DMS 273 treated with DMSO at 0.1 percent for 48 hours (cell line): ENCODE results near the gene CNTRL.

Experiments
- DNase-seq: peaks from one replicate; lab custom pipeline; 2025; lab: John Stamatoyannopoulos, UW

Gene CNTRL

GRCh38 chr9:121179930-121180681 is 105.4 kb downstream of the CNTRL start:
- DNase-seq: no peak

GRCh38 chr9:121182101-121182836 is 107.5 kb downstream of the CNTRL start:
- DNase-seq: no peak

GRCh38 chr9:121182989-121183388 is 108.2 kb downstream of the CNTRL start:
- DNase-seq: no peak

DNA sequence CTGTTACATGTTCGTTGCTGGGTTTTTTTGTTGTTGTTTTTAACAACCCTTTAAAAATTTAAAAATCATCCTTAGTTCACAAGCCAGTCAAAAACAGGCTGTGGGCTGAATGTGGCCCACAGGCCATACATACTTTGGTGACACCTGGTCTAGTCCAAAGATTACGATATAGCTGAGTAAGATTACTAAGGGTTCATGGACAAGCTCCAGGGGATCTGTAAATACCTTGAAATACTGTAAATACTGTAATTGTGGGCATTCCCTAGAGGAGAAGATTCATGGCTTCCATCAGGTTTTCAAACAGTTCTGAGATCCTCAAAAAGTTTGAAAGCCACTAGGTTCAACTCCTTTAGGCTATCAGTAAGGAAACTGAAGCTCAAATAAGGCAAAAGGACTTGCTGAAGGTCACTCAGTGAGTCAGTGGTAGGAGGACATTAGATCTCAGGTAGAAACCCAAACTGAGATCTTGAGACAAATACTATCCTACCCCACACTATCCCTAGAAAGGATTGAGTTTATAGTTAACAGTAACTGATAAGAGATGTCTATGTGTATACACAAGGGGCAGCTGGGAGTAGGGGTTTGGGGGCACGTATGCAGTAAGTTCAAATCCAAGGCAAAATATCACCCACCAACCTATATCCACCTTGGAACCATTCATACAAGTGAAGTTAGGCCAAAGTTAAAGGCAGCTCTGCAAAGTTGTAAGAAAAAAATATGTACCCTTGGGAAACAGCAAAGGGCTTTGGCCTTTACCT is 109.1 kb downstream of the CNTRL start:
- DNase-seq: no peak

DNA sequence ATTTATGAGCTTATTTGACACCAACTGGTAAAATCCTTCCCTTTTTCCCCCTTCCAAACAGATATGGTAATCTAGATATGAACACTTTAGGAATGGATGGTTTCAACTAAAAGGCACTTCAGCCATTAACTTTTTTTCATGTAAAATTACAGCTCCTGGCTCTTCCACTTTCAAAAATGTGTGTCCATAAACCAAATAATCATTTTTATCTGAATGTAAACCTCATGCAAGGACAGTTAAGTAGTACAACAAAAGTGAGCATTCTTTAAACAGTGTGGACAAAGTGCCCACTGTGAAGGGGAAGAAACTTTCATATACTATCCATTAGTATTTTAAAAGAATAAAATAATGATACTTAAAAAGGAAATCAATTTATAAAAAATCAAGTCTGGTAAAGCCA is 109.7 kb downstream of the CNTRL start:
- DNase-seq: no peak

GRCh38 chr9:121185178-121185745 is 110.5 kb downstream of the CNTRL start:
- DNase-seq: no peak

- DNase-seq: no peak
Measured at GRCh38 chr9:121185774-121186403, 111.1 kb downstream of the CNTRL start.

DNA sequence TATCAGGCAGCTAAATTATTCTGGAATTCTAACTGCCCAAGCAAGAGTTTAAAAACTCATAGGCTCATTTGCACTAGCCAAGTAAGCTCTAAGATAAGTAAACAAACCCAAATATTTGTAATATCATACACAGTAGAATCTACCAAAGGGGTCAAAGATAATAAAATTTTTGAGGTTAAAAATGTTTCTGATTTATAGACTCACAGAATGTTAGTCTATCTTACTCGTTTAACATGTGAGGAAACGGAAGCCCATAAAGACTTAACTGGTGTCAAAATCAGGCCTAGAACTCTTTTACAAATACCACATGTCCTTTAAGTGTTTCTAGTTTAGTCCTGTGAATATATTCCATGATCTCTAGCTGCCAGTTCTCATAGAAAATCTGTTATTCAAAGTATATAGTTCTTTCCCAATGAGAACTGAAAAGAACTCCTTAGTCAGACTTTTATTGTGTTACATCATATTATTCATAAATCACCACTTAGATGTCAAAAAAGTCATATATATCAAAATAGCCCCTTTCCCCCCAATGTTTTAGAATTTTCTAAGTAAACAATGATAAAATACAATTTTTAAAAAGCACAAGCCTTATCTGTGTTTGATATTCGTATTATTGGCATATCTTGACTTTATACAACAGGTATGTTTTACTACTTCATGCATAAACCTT is 113.0 kb downstream of the CNTRL start:
- no peak for DNase-seq

DNA sequence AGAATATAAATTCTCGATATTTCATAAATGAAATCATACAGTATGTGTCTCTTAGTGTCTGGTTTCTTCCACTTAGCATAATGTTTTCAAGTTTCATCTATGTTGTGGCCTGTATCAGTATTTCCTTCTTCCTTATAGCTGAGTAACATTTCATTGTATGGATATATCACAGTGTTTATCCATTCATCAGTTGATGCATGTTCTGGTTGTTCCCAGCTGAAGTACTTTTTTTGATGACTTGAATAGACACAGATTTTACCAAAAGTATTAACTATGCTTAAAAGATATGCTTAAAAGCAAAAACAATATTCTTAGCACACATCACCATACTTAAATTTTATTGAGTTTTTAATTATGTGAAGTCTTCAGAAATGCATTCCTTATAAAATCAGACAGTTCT is 114.3 kb downstream of the CNTRL start:
- DNase-seq: no peak

- DNase-seq: no peak
Measured at GRCh38 chr9:121189660-121190059, 114.9 kb downstream of the CNTRL start.

- DNase-seq: no peak
Measured at GRCh38 chr9:121191235-121191634, 116.5 kb downstream of the CNTRL start.

DNA sequence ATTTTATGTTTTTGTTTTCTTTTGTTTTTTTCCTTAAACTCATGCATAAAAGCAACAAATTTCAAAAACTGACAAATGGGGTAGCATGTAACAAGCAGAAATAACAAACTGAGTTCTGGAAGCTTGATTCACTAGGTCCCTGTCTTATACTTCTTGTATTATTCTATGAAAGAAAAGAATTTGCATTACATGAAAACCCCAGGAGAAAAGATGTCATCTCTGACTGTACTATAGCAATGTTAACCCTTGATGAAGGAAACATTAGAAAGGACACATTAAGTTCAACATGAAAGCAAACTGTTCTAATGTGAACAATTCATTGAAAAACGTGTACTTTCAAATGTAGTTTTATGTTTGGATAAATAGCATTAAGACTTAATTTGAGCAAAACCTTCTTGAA is 117.8 kb downstream of the CNTRL start:
- DNase-seq: no peak

- no peak for DNase-seq
Measured at GRCh38 chr9:121192959-121193640, 118.3 kb downstream of the CNTRL start.

DNA sequence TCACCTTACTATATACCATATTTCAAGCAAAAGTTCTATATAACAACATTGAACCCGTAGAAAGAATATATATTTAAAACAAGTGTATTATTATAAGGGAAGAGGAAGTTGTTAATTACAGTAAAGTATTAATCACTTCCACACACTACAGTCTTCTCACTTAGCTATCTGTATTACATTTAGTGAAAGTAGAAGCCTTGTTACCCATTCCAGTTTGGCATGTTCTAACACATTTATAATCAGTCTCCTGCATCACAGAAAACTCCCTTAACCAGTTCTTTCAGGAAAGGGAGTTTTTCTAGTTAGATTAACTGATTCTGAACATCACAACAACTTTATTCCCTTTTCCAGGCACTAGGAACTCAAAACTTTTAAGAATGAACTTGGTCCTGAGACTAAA is 120.0 kb downstream of the CNTRL start:
- DNase-seq: no peak

DNA sequence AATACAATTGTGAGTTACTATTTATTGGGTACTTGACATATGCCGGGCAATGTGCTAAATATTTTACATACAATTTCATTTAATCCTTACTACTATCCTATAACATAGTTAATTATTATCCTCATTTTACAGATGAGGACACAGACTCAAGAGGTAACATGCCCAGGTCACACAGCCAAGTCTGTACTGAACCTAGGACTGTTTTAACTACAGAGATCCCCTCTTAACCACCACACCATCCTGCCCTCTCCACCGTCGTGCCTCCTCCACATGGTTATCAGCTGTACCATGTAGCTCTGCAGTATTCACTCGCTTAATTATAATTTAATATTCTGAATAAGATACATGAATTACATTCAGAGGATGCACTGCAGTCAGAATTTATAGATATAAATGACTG is 121.6 kb downstream of the CNTRL start:
- DNase-seq: no peak

- no peak for DNase-seq
Measured at GRCh38 chr9:121197132-121197531, 122.4 kb downstream of the CNTRL start.

GRCh38 chr9:121198512-121199042 is 123.8 kb downstream of the CNTRL start:
- DNase-seq: no peak

DNA sequence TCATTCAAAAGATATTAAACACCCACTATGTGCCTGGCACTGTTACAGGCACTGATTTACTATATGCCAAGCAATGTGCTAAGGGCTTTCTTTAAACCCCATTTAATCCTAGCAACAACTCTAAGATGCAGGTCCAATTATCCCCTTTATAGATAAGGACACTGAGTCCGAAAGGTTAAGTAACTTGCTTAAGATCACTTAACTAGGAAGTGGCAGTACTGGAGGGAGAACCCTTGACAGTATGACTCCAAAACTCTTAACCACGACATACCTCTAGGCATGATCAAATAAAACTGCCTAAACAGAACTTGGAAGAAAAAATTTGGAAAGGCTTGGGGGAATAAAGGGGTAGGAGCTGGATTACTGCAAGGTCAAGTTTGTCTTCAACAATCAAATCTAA is 125.2 kb downstream of the CNTRL start:
- no peak for DNase-seq

DNA sequence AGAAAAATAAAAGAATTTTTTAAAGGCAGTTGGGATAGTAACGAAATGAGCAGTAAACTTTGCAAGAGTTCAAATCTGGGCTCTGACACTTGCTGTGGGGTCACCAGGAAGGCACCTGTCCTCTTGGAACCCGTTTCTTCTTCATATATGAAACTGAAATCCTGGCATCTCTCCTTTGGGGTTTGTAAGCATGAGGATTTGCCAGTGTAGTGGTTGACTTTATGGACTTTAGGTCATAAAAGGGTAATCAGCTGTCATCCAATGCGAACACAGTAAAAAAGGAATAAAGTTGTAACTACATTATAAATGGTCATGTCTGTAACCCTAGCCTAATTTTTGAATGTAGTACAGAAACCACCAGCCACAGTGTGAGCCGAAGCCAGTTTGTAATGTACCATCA is 125.6 kb downstream of the CNTRL start:
- no peak for DNase-seq

GRCh38 chr9:121201045-121201737 is 126.4 kb downstream of the CNTRL start:
- no peak for DNase-seq
